HG02840 (cell line): Measurements from ENCODE around the gene TFR2.
A peak's percentile ranks its signal among the peaks of the same experiment; 100 is the strongest.

Experiments used
- ATAC-seq: cut with Tn5 transposase; IDR thresholded peaks from one replicate; pipeline ENCODE4 v1.9.1; 2021; ENCODE audit warnings: mild to moderate bottlenecking, moderate library complexity, moderate number of reproducible peaks; ENCODE audit not compliant: unreplicated experiment, low FRiP score

Gene TFR2

DNA sequence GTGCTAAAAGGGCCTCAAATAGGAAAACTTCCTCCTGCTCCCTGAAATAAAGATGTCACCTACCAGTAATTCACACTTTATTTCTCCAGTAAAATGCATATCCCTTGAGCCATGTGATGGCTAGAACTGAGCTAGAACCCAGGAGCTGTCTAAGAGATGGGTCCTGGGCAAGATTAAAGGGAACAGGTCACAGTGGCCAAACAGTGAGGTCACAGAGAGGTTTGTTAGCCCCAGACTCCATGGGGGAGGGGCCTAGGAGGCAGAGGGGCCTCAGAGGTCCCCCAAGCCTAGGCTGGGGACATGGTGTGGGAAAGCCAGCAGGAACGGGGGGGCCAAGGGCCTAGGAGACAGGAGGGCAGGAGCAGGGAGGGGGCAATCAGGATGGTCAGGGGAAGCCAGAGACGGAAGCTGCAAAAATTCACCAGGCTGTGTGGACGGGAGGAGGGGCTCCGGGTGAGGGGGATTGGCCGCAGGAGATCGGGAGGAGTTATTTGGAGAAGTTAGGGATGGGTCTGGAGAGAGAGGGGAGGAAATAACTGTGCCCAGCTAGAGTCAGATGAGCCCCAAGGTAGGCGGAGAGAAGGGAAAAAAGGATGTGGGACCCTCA lies 51.9 kb downstream of the TFR2 start:
- ATAC-seq = no peak

DNA sequence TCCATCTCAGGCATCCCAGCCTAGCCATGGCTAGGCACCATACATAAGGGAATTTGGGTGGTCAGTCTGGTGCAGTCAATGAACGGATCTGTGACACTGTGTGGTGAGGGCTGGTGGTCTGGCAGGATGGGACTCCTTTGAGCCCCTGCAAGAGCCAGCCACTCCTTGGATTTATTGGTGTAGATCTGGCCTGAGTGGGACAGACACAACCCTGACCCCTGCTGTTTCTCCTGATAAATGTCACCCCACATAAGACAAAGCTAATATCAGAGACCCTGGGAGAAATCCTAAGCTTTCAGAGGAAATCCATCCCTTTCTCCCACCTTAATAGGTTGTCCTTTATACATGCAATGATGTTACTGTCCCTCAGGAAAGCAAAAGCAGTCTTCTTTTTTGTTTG lies 52.9 kb downstream of the TFR2 start:
- ATAC-seq = no peak

DNA sequence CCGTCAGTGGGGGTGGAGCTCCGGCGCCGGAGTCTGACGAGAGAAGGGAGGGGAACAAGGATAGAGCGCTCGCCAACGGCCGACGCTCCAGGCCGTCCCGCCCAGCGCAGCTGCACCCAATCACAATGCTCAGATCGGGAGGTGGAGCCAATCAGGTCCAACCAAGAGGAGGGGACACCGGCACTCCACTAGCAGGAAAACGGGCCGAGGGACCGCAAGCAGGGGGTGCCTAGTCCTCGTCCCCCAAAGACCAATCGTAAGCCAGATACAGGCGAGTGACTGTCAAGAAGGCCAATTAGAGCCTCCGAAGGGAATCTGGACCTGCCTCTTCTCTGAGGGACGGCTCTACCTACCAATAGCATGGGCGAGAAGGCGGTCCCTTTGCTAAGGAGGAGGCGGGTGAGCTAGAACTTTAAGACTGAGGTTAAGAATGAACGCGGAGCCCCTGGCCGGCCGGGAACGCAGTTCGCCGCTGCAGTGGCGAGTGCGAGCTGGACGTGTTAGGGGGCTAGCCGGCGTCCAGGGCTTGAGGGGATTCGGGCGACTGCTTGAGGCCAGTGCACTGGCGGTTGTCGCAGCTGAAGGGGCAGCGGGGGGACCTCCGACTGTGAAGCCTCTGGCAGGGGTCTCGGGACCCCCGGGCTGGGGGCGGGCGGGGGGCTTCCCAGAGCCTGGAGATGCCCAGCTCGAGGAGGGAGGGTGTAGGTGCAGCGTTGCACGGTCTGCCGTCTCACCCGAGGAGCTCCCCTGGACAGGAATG lies 54.9 kb downstream of the TFR2 start, which contains the start of gene FBXO24:
TSS of gene FBXO24 (plus strand) at position 63 of the 760 bp plus-strand sequence. CDS start at position 361, 298 bp downstream.
- peak; percentile 86 for ATAC-seq

DNA sequence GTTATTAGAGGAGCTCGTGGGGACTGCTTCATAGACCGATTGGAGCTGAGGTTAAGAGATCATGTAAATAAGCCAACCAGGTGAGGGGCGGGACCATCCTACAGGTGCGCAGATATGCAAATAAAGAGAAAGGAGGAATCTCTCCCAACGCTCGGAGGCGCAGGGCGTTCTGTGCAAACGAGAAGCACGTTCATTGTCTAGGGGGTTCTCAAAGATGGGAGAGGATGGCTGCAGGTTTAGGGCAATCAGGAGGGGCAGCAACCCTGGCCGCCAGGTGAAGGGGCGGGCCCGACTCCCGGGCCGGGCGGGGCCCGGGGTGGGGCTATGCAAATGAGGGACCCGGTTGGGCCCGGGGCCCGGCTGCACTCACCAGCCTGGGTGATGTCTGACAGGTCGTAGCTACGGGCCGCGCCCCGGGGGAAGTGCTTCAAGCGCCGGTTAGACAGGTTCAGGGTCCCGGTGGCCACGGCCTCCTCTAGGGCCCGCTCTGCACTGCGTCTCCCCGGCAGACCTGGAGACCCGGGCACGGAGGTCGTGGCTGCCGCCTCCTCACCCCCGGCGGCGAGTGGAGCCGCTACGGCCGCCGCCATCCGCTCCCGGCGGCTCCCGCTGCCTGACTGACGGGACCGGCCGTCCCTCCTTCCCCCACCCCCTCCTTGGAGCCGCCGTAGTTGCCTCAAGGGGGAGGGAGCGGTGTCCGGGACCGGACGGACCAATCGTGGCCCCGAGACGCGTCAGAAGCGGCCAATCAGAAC lies 55.7 kb downstream of the TFR2 start, which contains the start of gene LRCH4:
TSS of gene LRCH4 (minus strand) at position 619 of the 755 bp plus-strand sequence. CDS start at position 590, 29 bp downstream.
- ATAC-seq = no peak

DNA sequence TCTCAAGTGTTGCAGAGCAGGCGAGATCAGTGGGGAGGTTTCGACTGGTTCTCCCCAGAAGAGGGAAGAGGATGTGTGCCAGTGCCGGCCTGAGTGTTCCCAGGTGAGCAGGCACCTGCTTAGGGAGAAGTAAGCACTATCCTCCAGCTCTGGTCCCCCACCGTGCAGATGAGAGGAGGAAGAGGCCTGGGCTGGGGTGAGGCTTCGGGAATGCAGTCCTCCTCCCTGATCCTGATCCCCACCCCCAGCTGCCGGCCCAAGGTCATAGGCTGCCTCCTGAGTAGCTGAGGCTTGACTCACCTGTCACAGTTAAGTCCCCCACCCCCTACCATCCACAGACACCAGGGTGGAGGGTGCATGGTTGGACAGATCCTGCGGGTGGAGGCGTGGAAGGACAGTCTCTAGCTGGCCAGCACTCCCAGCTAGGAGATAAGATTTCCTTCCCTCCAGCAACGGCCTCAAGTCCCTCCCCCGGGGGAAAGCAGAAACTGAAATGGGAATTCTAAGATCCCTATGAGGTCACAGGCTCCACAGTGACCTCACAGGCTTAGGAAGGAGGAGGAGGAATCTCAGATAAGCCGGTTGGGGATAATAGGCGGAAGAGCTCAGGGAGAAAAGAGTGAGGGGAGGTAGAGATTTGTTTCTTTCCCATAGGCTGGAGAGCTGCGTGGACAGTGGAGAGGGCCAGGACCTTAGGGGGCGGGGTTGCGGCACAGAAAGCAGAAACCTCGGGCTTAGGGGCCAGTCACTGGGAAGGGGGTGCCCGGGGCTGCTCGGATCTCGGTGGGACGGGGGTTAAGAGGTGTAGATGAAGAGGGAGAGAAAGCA lies 56.5 kb downstream of the TFR2 start:
- ATAC-seq = no peak

DNA sequence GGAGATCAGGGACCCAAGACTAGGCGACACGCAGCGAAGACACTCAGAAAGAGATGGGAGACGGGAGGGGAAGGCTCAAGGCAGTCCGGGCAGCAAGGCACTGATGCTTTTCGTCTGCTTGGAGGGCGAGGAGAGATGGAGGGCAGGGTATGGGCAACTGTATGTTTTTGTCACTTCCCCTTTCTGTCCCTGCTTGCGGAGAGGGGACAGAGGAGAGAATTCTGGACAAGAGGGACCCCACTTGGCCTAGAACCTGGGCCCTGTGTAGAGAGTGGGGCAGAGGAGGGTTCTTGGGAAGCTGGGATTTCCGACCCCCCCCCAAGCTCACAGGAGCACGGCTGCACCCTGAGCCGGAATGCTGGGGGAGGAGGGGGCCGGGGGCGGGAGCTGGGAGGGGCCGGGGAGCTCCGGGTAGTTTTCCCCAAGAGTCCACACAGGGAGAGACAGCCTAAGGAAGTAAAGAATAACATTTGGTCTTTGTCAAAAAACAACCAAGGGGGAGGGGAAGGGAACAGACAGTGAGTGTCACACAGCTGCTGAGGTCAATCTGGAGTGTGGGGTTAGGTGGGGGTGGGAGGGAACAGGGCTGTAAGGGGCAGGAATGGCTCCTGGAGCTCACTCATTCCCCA lies 57.2 kb downstream of the TFR2 start:
- ATAC-seq = no peak

DNA sequence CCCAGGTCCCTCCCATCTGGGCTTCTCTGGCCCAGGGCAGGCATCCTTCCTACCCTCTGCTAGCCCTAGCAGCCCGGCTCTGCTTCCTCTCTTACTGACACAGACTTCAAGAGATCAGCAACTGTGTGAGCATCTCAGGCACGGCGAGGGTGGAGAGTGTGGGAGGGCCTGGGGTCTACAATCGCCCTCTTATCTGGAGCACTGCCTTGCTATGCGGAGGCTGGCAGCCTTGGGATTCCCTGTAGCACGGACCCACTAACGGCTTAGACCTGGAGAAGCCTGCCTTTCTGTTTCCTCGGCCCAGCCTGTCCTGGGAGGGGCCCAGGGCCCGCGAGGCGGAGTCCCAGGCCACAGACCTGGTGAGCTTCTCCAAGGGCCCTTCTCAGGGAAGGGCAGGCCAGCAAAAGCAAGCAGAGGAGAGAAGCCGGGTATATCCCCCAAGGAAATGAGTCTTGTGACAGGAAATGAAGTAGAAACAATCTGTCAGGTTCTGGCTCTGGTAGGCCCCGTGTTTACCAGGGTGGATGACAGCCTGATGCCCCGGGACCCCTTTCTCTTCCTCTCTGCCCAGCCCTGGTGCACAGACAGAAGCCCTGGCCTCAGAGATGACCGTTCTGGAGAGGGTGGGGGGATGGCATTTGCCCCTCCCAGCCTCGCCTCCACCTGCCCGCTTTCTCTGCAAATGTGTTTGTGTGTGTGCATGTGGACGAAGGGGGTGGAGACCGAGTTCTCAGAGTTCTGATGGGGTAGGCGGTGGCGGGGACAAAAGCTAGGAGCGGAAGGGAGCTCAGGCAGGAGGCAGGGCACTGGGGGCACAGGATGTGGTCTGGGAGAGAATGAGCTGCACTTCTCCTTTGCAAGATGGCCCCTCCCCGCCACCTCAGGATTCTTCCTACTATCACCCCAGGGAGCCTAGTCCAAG lies 58.0 kb downstream of the TFR2 start:
- no peak for ATAC-seq

DNA sequence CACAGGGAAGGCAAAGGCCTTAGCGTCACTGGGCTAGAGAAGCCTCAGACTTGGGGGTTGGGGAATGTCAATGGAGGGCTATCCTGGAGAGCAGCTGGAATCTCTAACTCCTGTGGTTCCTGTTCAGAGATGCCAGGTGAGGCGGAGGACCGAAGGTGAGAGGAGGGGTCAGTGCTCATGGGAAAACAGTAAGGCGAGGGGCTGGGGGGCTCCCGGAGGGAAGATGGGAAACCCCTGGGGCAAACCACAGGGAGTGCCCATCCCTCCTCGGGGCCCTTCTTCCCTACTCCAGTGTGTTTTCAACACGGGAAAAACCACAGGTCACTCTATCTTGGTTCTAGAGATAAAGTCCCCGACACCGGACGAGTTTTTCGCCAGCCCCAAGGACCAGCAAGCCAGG lies 58.7 kb downstream of the TFR2 start:
- no peak for ATAC-seq

DNA sequence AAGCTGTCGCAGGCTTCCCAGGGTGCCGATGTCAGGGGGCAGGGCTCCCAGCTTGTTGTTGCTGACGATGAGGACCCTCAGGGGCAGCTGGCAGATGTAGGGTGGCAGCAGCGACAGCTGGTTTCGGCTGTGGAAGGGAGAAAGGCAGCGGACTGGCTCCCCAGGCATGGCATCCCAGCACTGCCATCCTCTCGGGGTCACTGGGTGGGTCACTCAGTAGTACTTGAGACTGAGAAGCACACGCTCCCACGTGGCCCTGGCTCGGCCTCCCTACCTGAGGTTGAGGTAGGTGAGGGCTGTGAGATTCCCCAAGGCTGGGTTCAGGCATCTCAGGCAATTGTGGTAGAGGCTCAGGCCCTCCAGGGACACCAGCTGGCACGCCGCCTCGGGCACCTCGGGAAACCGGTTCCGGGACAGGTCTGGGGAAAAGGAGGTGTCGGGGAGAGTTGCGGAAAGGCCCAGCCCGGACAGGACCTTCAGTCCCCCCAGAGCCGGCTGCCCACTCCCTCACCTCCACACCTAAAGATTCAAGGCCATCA lies 59.2 kb downstream of the TFR2 start:
- no peak for ATAC-seq

DNA sequence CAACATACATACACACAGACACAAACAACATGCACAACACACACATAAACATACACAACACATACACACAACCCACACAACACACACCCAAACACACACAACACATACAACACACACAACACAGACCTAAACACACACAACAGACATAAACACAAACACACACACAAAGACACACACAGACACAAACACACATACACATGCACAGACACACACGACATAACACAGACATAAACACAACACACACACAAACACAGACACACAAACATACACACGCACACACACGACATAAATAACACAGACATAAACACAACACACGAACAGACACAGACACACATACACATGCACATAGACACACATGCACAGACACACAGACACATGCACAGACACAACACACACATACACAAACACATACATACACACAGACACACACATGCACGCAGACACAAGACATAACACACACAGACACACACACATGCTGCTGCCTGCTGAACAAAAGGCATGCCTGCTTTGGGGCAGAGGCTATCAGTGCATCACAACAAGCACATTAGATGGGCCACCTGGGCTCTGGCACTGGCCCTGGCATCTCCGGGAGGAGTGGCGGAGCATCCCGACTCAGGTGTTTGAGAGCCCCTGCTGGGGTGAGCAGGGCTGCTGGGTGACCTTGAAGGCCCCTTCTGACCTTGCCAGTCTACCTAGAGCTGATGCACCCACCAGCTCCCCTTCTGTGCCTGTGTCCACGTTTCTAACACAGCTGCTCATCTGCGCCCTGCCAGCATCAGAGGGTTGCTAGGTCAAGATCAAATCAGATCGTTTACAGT lies 60.7 kb downstream of the TFR2 start:
- ATAC-seq = no peak

DNA sequence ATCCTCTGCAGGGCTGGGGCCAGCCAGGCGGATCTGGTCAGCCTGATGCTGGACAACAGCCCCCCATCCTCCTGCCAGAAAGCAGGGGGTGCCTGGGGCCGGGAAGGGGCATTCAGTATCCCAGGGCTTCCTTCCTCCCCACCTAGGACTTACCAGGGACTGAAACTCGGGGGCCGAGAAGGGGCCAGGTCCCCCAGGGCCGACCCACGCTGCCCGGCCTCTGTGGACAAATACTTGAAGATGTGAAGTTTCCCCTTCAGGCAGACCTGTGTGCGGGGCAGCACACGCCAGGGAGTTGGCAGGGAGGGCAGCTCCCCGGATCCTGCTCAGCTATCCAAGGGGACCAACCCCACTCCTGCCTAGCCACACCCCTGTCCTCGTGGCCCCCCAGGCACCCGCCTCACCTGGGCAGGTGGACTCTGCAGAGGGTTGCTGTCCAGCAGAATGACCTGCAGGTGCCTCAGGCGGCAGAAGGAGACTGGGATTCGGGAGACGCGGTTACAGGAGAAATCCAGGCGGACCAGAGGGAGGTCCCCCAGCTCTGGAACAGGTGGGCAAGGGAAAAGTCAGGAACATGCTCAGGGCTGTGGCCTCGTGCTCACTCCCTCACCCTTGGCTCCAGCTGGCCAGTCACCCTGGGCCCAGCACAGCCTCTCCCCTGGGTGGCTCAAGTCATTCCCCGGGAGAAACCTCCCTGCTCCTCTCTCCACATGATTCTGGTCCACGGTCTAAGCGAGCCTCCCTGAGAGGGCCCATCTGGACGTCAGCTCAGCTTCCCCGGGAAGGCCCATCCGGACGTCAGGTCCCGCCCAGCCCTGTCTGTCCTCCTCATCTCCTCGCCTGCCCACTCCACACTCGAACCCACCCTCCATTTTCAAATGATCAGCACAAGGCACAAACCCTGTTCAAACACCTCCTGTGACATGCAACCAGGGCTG lies 62.8 kb downstream of the TFR2 start:
- ATAC-seq = no peak

DNA sequence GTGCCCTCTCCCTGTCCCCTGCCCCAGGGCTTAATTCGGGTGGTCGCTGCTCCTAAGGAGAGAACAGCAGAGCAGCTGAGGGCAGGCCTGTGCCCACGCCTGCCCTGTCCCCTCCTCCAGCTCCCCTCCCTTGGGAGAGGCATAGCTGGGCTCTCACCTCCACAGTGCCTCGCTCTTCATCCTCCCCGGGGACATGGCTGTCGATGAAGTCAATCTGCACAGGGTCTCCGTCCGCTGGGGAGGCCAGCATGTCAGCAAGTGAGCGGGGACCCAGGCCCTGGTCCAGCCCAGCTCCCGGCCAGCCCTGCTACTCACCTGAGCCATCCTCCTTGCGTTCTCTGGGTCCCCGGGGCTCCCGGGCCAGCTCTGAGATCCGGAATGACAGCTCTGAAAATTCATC lies 63.8 kb downstream of the TFR2 start:
- ATAC-seq = no peak

DNA sequence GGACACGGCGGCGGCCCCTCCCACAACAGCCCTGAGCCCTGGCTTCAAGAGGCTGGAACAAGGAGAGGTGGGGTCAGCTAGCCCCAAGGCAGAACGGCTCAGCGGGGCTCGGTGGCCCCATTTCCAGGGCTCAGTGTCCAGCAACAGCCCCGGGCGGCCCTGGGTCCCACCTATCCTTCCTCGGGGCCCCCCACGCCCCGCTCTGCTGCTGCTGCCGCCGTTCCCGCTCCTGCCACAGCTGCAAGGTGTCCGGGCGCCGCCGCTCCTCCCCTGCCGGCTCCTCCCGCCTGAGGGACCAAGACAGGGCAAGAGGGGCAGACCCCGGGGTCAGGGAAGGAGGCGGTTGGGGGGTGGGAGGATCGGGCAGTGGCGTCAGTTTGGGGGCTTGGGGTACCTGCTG lies 64.2 kb downstream of the TFR2 start:
- no peak for ATAC-seq

DNA sequence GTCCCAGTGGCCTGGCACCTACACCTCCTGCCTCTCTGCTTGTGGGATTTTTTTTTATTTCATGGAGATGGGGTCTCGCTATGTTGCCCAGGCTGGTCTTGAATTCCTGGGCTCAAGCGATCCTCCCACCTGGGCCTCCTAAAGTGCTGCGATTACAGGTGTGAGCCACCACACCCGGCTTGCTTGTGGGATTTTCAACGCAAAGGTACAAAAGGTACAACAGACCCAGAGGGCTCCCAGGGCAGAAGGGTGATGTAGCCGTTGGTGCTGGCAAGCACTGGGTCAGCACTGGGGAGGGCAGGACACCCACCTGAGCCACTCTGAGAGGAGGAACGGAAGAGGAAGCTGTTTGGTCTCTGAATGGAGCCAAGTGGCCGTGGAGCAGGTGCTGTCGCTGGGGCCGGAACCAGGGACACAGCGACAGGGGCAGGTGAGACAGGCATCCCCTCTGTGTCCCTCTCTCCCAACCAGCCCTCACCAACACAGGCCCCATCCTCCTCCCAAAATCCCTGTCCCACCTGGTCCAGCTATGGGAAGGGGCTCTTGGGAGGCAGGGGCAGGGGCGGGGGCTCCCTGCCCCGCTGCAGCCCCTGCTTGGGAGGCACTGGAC lies 64.9 kb downstream of the TFR2 start:
- ATAC-seq = no peak

DNA sequence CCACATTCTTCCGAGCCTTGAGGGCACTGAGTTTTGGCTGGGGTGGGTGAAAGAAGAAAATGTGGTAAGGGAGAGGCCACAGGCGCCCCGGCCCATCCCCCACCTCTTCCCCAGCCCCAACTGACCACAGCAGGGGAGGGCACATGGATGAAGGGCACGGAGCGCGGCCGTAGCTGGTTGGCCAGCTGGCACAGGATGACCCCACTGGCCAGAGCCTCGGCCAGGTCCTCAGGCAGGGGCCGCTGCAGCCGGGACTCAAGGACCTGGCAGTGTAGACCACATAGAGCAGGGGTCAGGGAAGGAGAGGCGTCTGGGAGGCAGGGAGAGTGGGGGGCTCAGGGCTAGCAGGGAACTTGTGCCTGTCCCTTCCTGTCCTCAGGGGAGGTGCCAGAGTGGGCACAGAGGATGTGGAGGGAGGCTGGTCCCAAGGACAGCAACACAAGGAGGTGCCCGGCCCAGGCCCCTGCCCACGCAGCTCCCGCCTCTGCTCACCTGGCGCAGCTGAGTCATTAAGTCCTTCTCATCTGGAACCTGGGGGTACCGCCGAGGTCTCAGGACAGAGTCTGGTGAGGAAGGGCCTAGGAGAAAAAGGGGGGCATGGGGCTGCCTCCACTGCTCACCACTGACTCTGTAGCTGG lies 65.5 kb downstream of the TFR2 start:
- no peak for ATAC-seq

DNA sequence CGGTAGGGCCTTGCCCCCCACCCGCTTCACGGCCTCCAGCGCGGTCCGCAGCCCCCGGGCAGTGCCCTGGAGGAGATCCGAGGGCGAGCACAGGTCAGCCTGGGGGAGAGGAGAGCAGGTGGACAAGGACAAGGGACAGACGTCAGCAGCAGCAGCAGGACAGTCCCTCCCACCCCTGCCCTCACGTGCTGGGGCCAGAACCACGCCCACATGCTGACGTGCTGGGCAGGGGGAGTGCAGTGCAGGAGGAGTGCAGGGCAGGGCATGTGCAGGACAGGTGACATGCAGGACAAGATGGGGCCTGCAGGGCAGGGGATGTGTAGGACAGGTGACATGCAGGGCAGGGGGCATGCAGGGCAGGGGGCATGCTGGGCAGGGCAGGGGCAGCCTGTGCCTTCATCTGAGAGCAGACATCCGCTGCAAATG lies 66.1 kb downstream of the TFR2 start:
- no peak for ATAC-seq
